ENCODE data around the gene TRIM34. TPM values are rescaled to one million over a fixed set of nuclear protein-coding genes. Genes with fewer than 3 reads are reported as not detected.

The TRIM34 gene
- total and polyA plus RNA-seq, 10 of the 15 experiments (the other 5 are each of a cell fraction or from before 2014, with no cell fraction given), result 16.7 to 51.4 (median 21.5) TPM

DNA sequence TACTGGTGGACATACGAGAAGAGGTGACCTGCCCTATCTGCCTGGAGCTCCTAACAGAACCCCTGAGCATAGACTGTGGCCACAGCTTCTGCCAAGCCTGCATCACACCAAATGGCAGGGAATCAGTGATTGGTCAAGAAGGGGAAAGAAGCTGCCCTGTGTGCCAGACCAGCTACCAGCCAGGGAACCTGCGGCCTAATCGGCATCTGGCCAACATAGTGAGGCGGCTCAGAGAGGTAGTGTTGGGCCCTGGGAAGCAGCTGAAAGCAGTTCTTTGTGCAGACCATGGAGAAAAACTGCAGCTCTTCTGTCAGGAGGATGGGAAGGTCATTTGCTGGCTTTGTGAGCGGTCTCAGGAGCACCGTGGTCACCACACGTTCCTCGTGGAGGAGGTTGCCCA is 21.5 kb upstream of the TRIM34 start:
- Histone ChIP-seq H3K79me2 (ENCODE audit: control insufficient read depth, insufficient read depth, low read length) (no peaks in the 10 kb centered on the region), H3K27ac (ENCODE audit: control insufficient read depth, insufficient read depth) (no peak overlapping the region), H2AFZ (ENCODE audit: control insufficient read depth, low read depth, low read length) (no peak overlapping the region), H3K9ac (ENCODE audit: control insufficient read depth, insufficient read depth, low read length) (no peak overlapping the region), H3K4me1 (ENCODE audit: control insufficient read depth, insufficient read depth, low read length) (no peaks in the 10 kb centered on the region), H3K4me3 (no peak overlapping the region), H3K27me3 (replicated peaks in 1 of 2; ENCODE audit: control insufficient read depth in 2 of 2, insufficient read depth in 2 of 2, low read length in 1 of 2) (no peaks in the 10 kb centered on the region), H4K20me1 (ENCODE audit: control insufficient read depth, insufficient read depth) (no peaks in the 10 kb centered on the region; the same call in 1 of the 2 replicates), H3K4me2 (ENCODE audit: control insufficient read depth, insufficient read depth) (no peak overlapping the region), H3K36me3 (ENCODE audit: control insufficient read depth in 2 of 2, insufficient read depth in 2 of 2, low read length in 1 of 2) (0 out of 4 replicates have a peak, but pooled peaks cover 0 to 2% of the 10 kb centered on the region in 2 experiments), H3K9me3 (replicated peaks; ENCODE audit: control insufficient read depth, insufficient read depth, low read length) (no peaks in the 10 kb centered on the region)
- ChIA-PET POLR2A (interaction anchor here (0.6 kb wide), 1 partner anchor 14 kb away, joined by 4 read pairs; no protein-coding TSS in a partner anchor), SMC1A (ENCODE audit: uncharacterized antibody, unreplicated experiment) (interaction anchor here (1.4 kb wide), 1 partner anchor 12 kb away, joined by 3 read pairs; no protein-coding TSS in a partner anchor), CTCF (interaction anchor here (1.0 to 2.0 kb wide), 3 partner anchors 9 to 225 kb away, joined by 3 to 8 read pairs (median 5); no protein-coding TSS in a partner anchor), RAD21 (ENCODE audit: unreplicated experiment) (interaction anchor here (0.5 kb wide), 1 partner anchor 42 kb away, joined by 3 read pairs; no protein-coding TSS in a partner anchor)
- 94% methylated on average over 8 of the region's 8 CpGs for WGBS (ENCODE audit: insufficient coverage, insufficient replicate concordance, low lambda C conversion rate, missing lambda C conversion rate)
- in situ Hi-C loops (cut with MboI), result loop anchor here (5.0 kb wide), 1 partner anchor 199 kb away; no protein-coding TSS in a partner anchor
- TF ChIP-seq ZNF274 (IDR thresholded peaks at IDR 0.05; ENCODE audit: insufficient read depth, insufficient read length) (no peak), MYB (IDR thresholded peaks at IDR 0.05; ENCODE audit: borderline replicate concordance, low read depth, low read length) (no peak), EED (IDR thresholded peaks at IDR 0.05; ENCODE audit: low read depth) (no peak), FOS (IDR thresholded peaks at IDR 0.05; ENCODE audit: borderline replicate concordance, extremely low read depth, insufficient read length) (no peak), IKZF2 (IDR thresholded peaks at IDR 0.05) (no peak), SUPT20H (IDR thresholded peaks at IDR 0.05; ENCODE audit: borderline replicate concordance, control insufficient read depth, low read depth, low read length) (no peak), SREBF1 (IDR thresholded peaks at IDR 0.05; ENCODE audit: low read length) (no peak), TCF3 (IDR thresholded peaks at IDR 0.05; ENCODE audit: borderline replicate concordance, insufficient read depth, low read depth, low read length) (no peak), SP1 (IDR thresholded peaks at IDR 0.05; ENCODE audit: low read depth, low read length) (no peak), CEBPB (IDR thresholded peaks at IDR 0.05; ENCODE audit: borderline replicate concordance in 1 of 2, low read depth in 2 of 2, low read length in 2 of 2) (no peak), CBFB (IDR thresholded peaks at IDR 0.05; ENCODE audit: low read depth) (no peak), NR2C2 (IDR thresholded peaks at IDR 0.05; ENCODE audit: borderline replicate concordance, control insufficient read depth, insufficient read length, low read depth) (no peak), RB1 (IDR thresholded peaks at IDR 0.05; ENCODE audit: borderline replicate concordance) (no peak), MTA2 (IDR thresholded peaks at IDR 0.05; ENCODE audit: low read depth) (no peak), GATAD2B (conservative IDR thresholded peaks at IDR 0.05; ENCODE audit: low read depth) (no peak)
- TF ChIP-seq, protein P1, sequence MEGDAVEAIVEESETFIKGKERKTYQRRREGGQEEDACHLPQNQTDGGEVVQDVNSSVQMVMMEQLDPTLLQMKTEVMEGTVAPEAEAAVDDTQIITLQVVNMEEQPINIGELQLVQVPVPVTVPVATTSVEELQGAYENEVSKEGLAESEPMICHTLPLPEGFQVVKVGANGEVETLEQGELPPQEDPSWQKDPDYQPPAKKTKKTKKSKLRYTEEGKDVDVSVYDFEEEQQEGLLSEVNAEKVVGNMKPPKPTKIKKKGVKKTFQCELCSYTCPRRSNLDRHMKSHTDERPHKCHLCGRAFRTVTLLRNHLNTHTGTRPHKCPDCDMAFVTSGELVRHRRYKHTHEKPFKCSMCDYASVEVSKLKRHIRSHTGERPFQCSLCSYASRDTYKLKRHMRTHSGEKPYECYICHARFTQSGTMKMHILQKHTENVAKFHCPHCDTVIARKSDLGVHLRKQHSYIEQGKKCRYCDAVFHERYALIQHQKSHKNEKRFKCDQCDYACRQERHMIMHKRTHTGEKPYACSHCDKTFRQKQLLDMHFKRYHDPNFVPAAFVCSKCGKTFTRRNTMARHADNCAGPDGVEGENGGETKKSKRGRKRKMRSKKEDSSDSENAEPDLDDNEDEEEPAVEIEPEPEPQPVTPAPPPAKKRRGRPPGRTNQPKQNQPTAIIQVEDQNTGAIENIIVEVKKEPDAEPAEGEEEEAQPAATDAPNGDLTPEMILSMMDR (IDR thresholded peaks at IDR 0.05 in 2 of 3, conservative IDR thresholded peaks at IDR 0.05 in 1 of 3; ENCODE audit: control insufficient read depth in 2 of 3, extremely low read depth in 1 of 3, insufficient read depth in 1 of 3, low read depth in 3 of 3, low read length in 3 of 3), result no peak
- TF ChIP-seq, protein P2, sequence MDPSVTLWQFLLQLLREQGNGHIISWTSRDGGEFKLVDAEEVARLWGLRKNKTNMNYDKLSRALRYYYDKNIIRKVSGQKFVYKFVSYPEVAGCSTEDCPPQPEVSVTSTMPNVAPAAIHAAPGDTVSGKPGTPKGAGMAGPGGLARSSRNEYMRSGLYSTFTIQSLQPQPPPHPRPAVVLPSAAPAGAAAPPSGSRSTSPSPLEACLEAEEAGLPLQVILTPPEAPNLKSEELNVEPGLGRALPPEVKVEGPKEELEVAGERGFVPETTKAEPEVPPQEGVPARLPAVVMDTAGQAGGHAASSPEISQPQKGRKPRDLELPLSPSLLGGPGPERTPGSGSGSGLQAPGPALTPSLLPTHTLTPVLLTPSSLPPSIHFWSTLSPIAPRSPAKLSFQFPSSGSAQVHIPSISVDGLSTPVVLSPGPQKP (IDR thresholded peaks at IDR 0.05; ENCODE audit: low read depth, low read length), result no peak
- no peak for FAIRE-seq
- ATAC-seq, result no peak
- intact Hi-C loops (cut with micrococcal nuclease; ENCODE audit: unreplicated experiment), result no loop called here
- no peak for DNase-seq (ENCODE audit: low read depth, low spot score)
- no TSS peak for BruUV-seq (replicated peaks)
